Testis (tissue), 2 donors: ENCODE data around the gene LENG8.

ENCODE experiments used
- CTCF ChIP-seq, 3 experiments: fragments of 450-650 bp in 2 of 3; fragments of 200-600 bp in 1 of 3; sonication (generic) in 1 of 3; IDR thresholded peaks; one replicate each; pipeline ENCODE4 v1.5.1; 2016 to 2019; ENCODE audit warnings: antibody characterized with exemption in 3 of 3, mild to moderate bottlenecking in 2 of 3, moderate library complexity in 1 of 3
- POLR2A ChIP-seq: fragments of 450-650 bp; IDR thresholded peaks from one replicate; pipeline ENCODE4 v1.6.1; 2017; ENCODE audit warnings: antibody characterized with exemption, mild to moderate bottlenecking, moderate library complexity

- TF ChIP-seq CTCF (IDR thresholded peaks at IDR 0.05) (no peak), POLR2A (no peak)
Observed at GRCh38 chr19:54424201-54424600, 24.8 kb upstream of the LENG8 start.
